Activated CD4-positive, alpha-beta memory T cell treated with anti-CD3 and anti-CD28 coated beads for 36 hours (primary cell): ENCODE measurements around the gene ADCY3. TPM values are rescaled to one million over a fixed set of nuclear protein-coding genes. Genes with fewer than 3 reads are reported as not detected.

Source experiments
- CTCF ChIA-PET: fragments of 350-600 bp; sonication (Branson Sonifier 250); formaldehyde crosslinking; loops from one replicate; lab custom pipeline; 2021; ENCODE audit warnings: antibody characterized with exemption, inconsistent platforms; lab: Charles Lee
- POLR2A ChIA-PET: fragments of 350-600 bp; sonication (Branson Sonifier 250); formaldehyde crosslinking; loops from one replicate; lab custom pipeline; 2021; ENCODE audit warnings: antibody characterized with exemption; lab: Charles Lee
- DNase-seq: peaks from one replicate; pipeline ENCODE4 v3.0.0-alpha.2; 2020
- H3K27ac Mint-ChIP-seq: one replicate; pipeline ENCODE4 v1.8.0; 2021; ENCODE audit warnings: mixed read lengths
- H3K27me3 Mint-ChIP-seq: one replicate; pipeline ENCODE4 v1.8.0; 2021; ENCODE audit warnings: mixed read lengths
- H3K36me3 Mint-ChIP-seq: one replicate; pipeline ENCODE4 v1.8.0; 2021; ENCODE audit warnings: mixed read lengths
- H3K4me1 Mint-ChIP-seq: one replicate; pipeline ENCODE4 v1.8.0; 2021; ENCODE audit warnings: low read depth, mixed read lengths
- H3K4me3 Mint-ChIP-seq: one replicate; pipeline ENCODE4 v1.8.0; 2021; ENCODE audit warnings: mild to moderate bottlenecking, mixed read lengths
- H3K9me3 Mint-ChIP-seq: one replicate; pipeline ENCODE4 v1.8.0; 2021; ENCODE audit warnings: mixed read lengths
- intact Hi-C: fragments of 100-400 bp; cut with micrococcal nuclease; formaldehyde crosslinking; loops from one replicate; pipeline ENCODE4 v1.15.1; 2023
- total RNA-seq, 2 experiments: library from RNA; stranded (reverse); gene quantifications; one replicate each; pipeline ENCODE4 v1.2.3, GENCODE V29; 2021

The ADCY3 gene
- total RNA-seq, 2 experiments from 2014 or later, result 68.7 to 71.7 TPM

DNA sequence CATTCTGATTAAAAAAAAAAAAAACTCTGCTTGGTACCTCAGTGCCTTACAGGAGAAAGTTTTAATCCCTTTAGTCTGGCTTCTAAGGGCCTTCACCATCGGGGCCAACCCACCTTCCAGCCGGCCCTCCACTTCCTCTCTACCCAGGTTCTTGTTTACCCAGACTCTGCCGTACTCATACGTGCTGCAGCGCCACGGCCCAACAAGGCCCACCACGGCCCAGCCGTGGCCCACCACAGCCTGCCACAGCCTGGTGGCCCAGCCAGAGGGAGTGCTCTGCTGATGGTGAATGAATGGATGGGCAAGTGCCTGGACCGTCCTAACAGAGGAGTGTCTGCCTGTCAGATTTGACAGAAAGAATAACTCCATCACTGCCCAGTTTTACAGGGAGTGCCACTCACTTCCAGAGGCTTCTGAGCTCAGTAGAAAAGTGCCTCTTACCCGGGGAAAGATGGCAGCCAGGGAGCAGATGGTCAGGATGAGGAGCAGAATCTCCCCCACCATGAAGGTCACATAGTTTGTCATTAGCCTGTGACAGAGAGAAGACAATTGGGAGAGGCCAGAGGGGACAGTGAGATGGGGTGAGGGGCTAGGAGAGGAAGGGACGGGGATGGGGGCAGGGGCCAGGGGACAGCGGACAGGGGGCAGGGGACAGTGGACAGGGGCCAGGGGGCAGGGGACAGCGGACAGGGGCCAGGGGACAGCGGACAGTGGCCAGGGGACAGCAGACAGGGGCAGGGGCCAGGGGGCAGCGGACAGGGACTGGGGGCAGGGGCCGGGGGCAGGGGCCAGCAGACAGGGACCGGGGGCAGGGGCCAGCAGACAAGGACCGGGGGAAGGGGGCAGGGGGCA is 88.6 kb downstream of the ADCY3 start:
- Mint-ChIP-seq H3K4me3 (no peak overlapping the region), H3K4me1 (peaks cover 14% of the 10 kb centered on the region), H3K9me3 (no peaks in the 10 kb centered on the region), H3K36me3 (peaks cover 19% of the 10 kb centered on the region), H3K27me3 (no peaks in the 10 kb centered on the region), H3K27ac (no peak overlapping the region)
- POLR2A ChIA-PET, result interaction anchor here (0.6 kb wide), 1 partner anchor 447 kb away, joined by 3 read pairs; no protein-coding TSS in a partner anchor
- intact Hi-C loops, result no loop called here
- CTCF ChIA-PET, result no interaction called here
- no peak for DNase-seq

DNA sequence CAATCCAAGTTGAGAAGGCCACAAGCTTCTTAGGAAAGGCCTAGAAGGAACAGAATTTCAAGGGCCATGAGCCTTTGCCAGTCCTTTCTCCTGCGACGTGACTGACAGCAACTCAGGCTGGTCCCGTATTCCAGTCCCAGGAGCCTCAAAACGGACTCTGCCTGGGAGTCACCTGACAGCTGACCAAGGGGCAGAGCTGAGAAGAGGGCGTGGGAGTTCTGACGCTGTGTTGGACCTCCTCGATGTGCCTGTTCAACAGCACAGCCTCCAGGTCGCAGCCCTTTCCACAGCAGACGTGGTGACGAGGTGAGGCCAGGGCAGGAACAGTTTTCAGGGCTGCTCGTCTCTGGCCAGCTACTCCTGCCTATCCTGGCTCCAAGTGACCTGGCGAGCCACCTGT is 89.3 kb downstream of the ADCY3 start:
- DNase-seq, result no peak
- CTCF ChIA-PET, result interaction anchor here (8.3 kb wide), 1 partner anchor 422 kb away, joined by 163 read pairs; no protein-coding TSS in a partner anchor
- no peak overlapping the region for H3K4me3 Mint-ChIP-seq
- no peaks in the 10 kb centered on the region for H3K9me3 Mint-ChIP-seq
- H3K27ac Mint-ChIP-seq, result no peak overlapping the region
- no peaks in the 10 kb centered on the region for H3K27me3 Mint-ChIP-seq
- POLR2A ChIA-PET, result no interaction called here
- H3K36me3 Mint-ChIP-seq, result peaks cover 14% of the 10 kb centered on the region
- intact Hi-C loops, result no loop called here
- peaks cover 21% of the 10 kb centered on the region for H3K4me1 Mint-ChIP-seq

DNA sequence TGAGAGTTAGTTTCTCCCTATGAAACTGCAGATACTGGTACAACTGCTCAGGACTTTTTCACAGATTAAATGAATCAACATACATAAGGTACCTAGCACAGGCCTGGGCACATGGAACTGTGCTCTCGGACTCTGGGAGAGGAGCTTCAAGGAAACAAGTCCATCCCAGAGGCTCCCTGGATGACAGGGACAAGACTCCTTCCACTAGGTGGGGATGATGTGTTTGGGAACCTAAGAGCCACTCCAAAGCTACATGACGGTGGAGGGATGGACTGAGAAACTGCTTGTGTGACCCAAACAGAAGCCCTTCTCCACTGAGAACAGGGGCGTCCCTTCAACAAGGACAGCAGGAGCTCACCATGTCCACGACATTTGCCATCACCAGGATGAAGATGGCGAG is 89.7 kb downstream of the ADCY3 start:
- Mint-ChIP-seq H3K4me1 (peaks cover 25% of the 10 kb centered on the region), H3K27ac (no peak overlapping the region), H3K27me3 (no peaks in the 10 kb centered on the region), H3K4me3 (no peak overlapping the region), H3K9me3 (no peaks in the 10 kb centered on the region), H3K36me3 (peaks cover 17% of the 10 kb centered on the region)
- intact Hi-C loops, result no loop called here
- POLR2A ChIA-PET, result no interaction called here
- CTCF ChIA-PET, result interaction anchor here (8.3 kb wide), 1 partner anchor 422 kb away, joined by 163 read pairs; no protein-coding TSS in a partner anchor
- DNase-seq, result no peak

DNA sequence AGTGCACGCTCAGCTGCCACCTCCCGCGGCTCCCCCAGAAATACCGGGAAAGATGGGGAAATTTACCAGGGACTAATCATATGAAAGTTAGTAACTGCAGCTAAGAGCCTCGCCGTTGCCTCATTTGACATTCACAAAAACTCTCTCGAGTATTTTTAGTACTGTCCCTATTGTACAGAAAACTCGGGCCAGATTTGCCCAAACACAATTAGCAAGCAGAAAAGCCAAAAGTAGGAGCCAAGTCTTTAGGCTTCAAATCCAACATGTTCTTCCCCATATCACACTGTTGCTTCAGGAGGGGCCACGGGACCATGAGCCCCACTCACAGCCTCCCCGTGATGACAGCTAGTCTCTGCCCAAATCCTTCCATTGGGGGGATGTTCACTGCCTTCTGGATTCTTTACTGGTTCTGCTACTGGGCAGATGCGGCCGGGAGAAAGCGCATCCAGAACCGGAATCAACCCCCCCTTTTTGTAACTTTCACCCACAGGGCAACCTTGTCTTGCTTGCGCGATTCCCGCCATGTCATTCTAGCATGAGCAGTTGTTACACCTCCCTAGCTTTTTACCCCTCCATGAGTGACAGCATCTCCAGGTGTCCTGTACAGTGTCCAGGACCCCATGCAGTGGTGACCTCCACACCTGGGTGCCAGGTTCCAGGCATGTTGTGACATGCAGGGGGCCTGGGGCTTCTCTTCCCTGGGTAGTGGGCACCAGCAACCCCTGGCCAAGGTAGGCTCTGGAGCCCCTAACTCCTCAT is 91.6 kb downstream of the ADCY3 start:
- intact Hi-C loops, result loop anchor here (10.0 kb wide), 1 partner anchor 254 kb away; no protein-coding TSS in a partner anchor
- H3K9me3 Mint-ChIP-seq, result no peaks in the 10 kb centered on the region
- no peaks in the 10 kb centered on the region for H3K27me3 Mint-ChIP-seq
- CTCF ChIA-PET, result interaction anchor here (0.6 to 8.3 kb wide), 29 partner anchors 9 to 513 kb away, joined by 3 to 163 read pairs (median 4); partner anchors contain the start of genes CENPO and PTRHD1
- H3K4me1 Mint-ChIP-seq, result peaks cover 25% of the 10 kb centered on the region
- no peak overlapping the region for H3K27ac Mint-ChIP-seq
- peak; percentile 5 for DNase-seq
- no peak overlapping the region for H3K4me3 Mint-ChIP-seq
- H3K36me3 Mint-ChIP-seq, result peaks cover 20% of the 10 kb centered on the region
- POLR2A ChIA-PET, result interaction anchor here (0.8 to 1.1 kb wide), 2 partner anchors 91 to 405 kb away, joined by 4 read pairs; partner anchors contain the start of gene ADCY3

DNA sequence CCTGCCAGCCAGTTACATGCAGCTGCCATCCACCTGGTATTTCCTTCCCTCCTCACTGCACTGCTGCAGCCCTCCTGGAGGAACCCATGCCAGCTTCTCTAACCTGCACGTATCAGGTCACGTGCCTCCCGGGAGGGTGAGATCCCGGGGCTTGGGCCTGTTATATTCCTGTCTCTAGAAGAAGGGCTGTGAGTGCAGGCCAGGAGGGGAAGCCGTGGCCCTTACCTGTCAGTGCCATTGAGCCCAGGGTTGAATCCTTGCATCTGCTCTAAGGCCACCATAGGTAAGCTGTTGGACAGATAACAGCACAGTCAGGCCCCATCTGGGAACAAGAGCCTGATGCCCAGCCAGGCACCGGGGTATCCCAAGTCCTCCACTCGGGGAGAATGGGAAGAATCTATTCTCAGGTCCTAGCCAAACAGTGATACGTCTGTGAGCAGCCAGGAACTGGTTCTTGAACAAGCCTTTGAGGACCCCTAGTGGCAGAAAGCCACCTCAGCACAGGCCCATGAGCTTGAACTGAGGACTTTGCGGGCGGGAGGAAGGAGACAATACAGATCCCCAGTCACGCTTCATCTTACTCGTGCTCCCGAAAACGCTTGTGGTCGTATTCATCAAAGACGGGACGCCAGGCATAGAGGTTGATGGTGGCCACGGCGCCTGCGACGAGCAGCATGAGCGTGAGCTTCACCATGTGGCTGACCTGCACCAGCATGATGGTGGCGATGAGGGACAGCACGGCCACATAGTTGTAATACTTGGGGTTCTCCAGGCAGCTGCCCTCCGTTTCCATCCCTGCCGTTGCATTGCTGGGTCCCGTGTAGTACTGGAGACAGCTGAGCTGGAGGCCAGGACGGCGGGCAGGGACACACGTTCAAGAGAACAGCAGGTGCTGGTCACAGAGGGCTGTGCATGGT is 92.5 kb downstream of the ADCY3 start:
- Mint-ChIP-seq H3K27me3 (no peaks in the 10 kb centered on the region), H3K9me3 (no peaks in the 10 kb centered on the region), H3K36me3 (peaks cover 23% of the 10 kb centered on the region), H3K4me3 (no peak overlapping the region), H3K4me1 (peaks cover 25% of the 10 kb centered on the region), H3K27ac (peak overlapping the region; percentile 3)
- POLR2A ChIA-PET, result interaction anchor here (0.8 to 1.1 kb wide), 3 partner anchors 92 to 417 kb away, joined by 3 to 4 read pairs (median 4); partner anchors contain the start of gene ADCY3
- peak; percentile 81 for DNase-seq
- intact Hi-C loops, result loop anchor here (1.0 to 10.0 kb wide), 4 partner anchors 215 to 417 kb away; no protein-coding TSS in a partner anchor
- CTCF ChIA-PET, result interaction anchor here (0.6 to 8.3 kb wide), 31 partner anchors 9 to 512 kb away, joined by 3 to 163 read pairs (median 4); partner anchors contain the start of genes CENPO and PTRHD1

DNA sequence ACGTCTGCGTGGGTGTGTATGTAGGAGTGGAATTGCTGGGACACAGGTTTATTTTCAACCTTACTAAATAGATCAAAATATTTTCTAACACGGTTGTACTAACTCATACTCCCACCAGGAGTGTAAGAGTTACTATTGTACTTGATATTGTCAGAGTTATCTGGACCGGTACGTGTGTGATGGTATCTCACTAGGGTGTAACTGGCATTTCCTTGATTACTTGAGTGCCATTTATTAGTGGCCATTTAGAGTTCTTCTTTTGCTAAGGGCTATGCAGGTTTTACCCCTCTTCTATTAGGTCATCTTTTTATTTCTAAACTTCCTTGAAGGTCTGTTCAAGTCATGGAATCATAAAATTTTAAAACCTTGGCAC is 93.3 kb downstream of the ADCY3 start:
- Mint-ChIP-seq H3K27me3 (no peaks in the 10 kb centered on the region), H3K36me3 (peaks cover 28% of the 10 kb centered on the region), H3K9me3 (no peaks in the 10 kb centered on the region), H3K27ac (no peak overlapping the region), H3K4me1 (peaks cover 25% of the 10 kb centered on the region), H3K4me3 (no peak overlapping the region)
- POLR2A ChIA-PET, result interaction anchor here (1.0 kb wide), 1 partner anchor 416 kb away, joined by 3 read pairs; no protein-coding TSS in a partner anchor
- CTCF ChIA-PET, result interaction anchor here (1.0 to 8.3 kb wide), 15 partner anchors 8 to 429 kb away, joined by 3 to 163 read pairs (median 6); partner anchors contain the start of genes CENPO and PTRHD1
- DNase-seq, result no peak
- intact Hi-C loops, result loop anchor here (1.0 to 10.0 kb wide), 4 partner anchors 214 to 416 kb away; no protein-coding TSS in a partner anchor

DNA sequence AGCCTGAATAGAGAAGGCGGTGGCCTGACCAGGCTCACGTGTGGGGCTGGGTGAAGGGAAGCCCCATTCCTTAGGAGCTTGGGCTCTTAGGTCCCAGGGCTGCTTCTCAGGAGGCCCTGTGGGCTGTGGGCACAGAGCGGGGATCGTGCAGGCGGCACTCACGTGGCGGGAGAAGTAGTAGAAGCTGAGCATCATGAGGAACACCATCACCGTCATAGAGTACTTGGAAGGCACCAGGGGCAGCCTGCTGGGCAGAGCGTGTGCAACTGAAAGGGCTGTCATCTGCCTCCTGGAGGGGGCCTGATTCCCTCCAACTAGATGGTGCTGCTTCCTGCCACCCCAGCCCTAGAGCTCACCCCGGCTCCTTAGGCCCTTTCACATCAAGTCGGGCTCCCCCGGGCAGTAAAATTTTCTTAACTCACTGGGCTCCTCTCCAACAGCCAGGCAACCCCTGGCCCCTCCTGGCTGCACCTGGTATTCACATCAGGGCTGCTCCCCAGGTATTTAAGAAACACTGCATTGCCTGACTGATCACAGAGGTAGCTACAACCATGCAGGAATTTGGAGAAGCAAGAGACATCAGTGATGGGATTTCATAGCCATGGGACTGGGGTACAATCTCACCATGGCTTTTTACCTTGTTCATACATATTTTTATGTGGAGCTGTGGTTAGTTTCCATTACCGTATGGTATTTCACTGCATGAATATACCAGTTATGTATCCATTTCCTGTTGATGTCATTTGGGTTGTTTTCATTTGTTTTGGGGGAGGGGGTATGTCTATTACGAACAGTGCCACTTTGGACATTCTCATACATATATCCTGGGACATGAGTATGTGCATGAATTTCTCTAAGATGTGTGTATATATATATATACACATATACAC is 93.9 kb downstream of the ADCY3 start:
- Mint-ChIP-seq H3K4me3 (no peak overlapping the region), H3K4me1 (peaks cover 25% of the 10 kb centered on the region), H3K27ac (peak overlapping the region; percentile 31), H3K9me3 (no peaks in the 10 kb centered on the region), H3K36me3 (peaks cover 28% of the 10 kb centered on the region), H3K27me3 (no peaks in the 10 kb centered on the region)
- POLR2A ChIA-PET, result no interaction called here
- CTCF ChIA-PET, result interaction anchor here (0.8 to 8.3 kb wide), 10 partner anchors 10 to 428 kb away, joined by 3 to 163 read pairs (median 8); partner anchors contain the start of genes CENPO and PTRHD1
- intact Hi-C loops, result loop anchor here (2.0 to 10.0 kb wide), 2 partner anchors 213 to 251 kb away; no protein-coding TSS in a partner anchor
- peak; percentile 14 for DNase-seq

DNA sequence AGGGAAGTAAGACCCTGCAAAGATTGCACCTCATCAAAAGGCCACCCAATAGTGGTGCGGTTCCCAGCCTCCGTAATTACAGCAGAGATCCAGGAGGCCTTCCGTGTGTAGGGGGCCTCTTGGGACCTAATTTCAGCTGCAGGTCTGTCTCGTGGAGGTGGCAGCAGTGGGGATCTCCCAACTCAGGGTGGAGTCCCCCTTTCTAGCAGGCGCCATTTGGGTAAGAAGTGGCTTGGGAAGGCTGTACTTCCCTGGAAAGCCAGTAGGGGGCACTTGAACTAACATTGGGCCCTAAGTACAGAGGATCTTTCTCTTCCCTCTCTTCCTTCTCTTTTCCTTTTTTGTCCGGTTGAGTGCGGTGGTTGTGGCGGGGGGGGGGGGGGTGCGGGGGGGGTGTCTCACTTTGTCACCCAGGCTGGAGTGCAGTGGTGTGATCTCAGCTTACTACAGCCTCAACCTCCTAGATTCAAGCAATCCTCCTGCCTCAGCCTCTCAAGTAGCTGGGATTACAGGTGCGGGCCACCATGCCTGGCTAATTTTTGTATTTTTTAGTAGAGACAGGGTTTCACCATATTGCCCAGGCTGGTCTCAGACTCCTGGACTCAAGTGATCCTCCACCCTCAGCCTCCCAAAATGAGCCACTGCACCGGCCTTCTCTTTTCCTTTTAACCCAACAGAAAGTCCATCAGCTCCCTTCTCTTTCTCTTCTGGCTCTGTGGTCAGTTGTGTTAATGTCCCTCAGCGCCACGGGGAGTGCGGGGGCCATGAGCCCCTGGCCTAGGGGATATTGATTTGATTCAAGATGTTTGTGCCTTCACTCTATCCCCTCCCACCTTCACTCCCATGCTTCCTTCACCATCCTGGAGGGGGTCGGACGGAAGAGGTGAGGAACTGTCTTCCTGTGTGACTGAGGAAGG is 94.8 kb downstream of the ADCY3 start:
- Mint-ChIP-seq H3K27me3 (no peaks in the 10 kb centered on the region), H3K9me3 (no peaks in the 10 kb centered on the region), H3K36me3 (peaks cover 37% of the 10 kb centered on the region), H3K27ac (no peak overlapping the region), H3K4me1 (peaks cover 25% of the 10 kb centered on the region), H3K4me3 (no peak overlapping the region)
- ChIA-PET POLR2A (no interaction called here), CTCF (interaction anchor here (0.6 to 8.3 kb wide), 8 partner anchors 9 to 417 kb away, joined by 3 to 163 read pairs (median 12); partner anchors contain the start of genes CENPO and PTRHD1)
- DNase-seq, result peak; percentile 59
- intact Hi-C loops, result loop anchor here (10.0 kb wide), 1 partner anchor 250 kb away; no protein-coding TSS in a partner anchor

DNA sequence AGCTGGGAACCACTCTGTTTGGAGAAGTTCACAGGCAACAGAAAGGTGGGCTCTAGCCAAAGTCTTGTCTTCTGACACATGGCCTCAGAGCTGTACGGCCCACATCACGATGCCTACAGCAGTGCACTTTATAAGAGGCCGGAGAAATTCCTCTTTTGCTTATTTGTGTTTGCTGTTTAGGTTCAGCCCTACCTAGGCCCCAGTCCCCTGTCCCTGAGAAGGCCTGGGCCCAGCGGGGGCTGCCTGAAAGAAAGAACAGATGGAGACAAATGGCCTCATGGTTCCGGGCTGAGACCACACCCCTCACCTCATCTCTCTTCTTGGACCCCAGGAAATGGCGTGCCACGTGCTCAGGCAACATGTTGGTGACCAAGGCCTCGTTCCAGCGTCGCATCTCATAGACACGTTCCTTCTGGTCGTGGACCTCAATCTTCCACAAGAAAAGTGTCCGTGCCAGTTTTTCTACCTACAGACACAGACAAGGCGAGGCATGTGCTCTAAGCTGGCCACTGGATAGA is 95.9 kb downstream of the ADCY3 start:
- no peaks in the 10 kb centered on the region for H3K9me3 Mint-ChIP-seq
- H3K27ac Mint-ChIP-seq, result no peak overlapping the region
- no peaks in the 10 kb centered on the region for H3K27me3 Mint-ChIP-seq
- POLR2A ChIA-PET, result no interaction called here
- intact Hi-C loops, result loop anchor here (10.0 kb wide), 1 partner anchor 249 kb away; no protein-coding TSS in a partner anchor
- CTCF ChIA-PET, result interaction anchor here (1.2 to 8.3 kb wide), 4 partner anchors 13 to 416 kb away, joined by 5 to 163 read pairs (median 42); no protein-coding TSS in a partner anchor
- H3K4me3 Mint-ChIP-seq, result no peak overlapping the region
- H3K4me1 Mint-ChIP-seq, result peaks cover 25% of the 10 kb centered on the region
- DNase-seq, result no peak
- peaks cover 45% of the 10 kb centered on the region for H3K36me3 Mint-ChIP-seq
